LNCaP clone FGC (cell line): ENCODE measurements around the gene TANC2.
"Not testable (repeated sequence)": the region's sequence is repeated elsewhere in the genome, so short reads cannot be mapped to it uniquely, and the experiment has no call there.

Experiments
- DNase-seq: peaks from one replicate; pipeline ENCODE4 v3.0.0-alpha.2; 2011; ENCODE audit warnings: low read depth
- H3K4me3 ChIP-seq: 2 replicates; pipeline ENCODE4 v1.5.1; 2011; ENCODE audit warnings: mild to moderate bottlenecking, low read depth, low read length, control low read depth
- CTCF ChIP-seq: IDR thresholded peaks from 2 replicates; pipeline ENCODE4 v1.5.1; 2012; ENCODE audit warnings: mild to moderate bottlenecking; ENCODE audit not compliant: control insufficient read depth, insufficient read depth; ENCODE audit errors: extremely low read depth

TANC2 gene

GRCh38 chr17:62974788-62975187 lies 8.8 kb downstream of the TANC2 start:
- H3K4me3 ChIP-seq, result no peak overlapping the region
- no peak for TF ChIP-seq CTCF
- DNase-seq, result no peak

GRCh38 chr17:62975206-62975605 lies 9.2 kb downstream of the TANC2 start:
- H3K4me3 ChIP-seq, result no peak overlapping the region
- no peak for TF ChIP-seq CTCF
- DNase-seq, result no peak

GRCh38 chr17:62976643-62977231 lies 10.7 kb downstream of the TANC2 start:
- not testable (repeated sequence) for H3K4me3 ChIP-seq, DNase-seq

GRCh38 chr17:62980842-62981241 lies 14.8 kb downstream of the TANC2 start:
- no peak for DNase-seq
- TF ChIP-seq CTCF, result no peak
- H3K4me3 ChIP-seq, result no peak overlapping the region

- DNase-seq, result no peak
- TF ChIP-seq CTCF, result no peak
- no peak overlapping the region for H3K4me3 ChIP-seq
Observed at GRCh38 chr17:62981933-62982332, 15.9 kb downstream of the TANC2 start.

GRCh38 chr17:62984801-62985200 lies 18.8 kb downstream of the TANC2 start:
- no peak for TF ChIP-seq CTCF
- no peak overlapping the region for H3K4me3 ChIP-seq
- no peak for DNase-seq

- TF ChIP-seq CTCF, result no peak
Observed at GRCh38 chr17:62986549-62986948, 20.5 kb downstream of the TANC2 start.

More at GRCh38 chr17:62986549-62986948, 20.5 kb downstream of the TANC2 start:
- no peak for DNase-seq
- no peak overlapping the region for H3K4me3 ChIP-seq
